Measurements from ENCODE around the gene WNT8A.

The WNT8A gene

DNA sequence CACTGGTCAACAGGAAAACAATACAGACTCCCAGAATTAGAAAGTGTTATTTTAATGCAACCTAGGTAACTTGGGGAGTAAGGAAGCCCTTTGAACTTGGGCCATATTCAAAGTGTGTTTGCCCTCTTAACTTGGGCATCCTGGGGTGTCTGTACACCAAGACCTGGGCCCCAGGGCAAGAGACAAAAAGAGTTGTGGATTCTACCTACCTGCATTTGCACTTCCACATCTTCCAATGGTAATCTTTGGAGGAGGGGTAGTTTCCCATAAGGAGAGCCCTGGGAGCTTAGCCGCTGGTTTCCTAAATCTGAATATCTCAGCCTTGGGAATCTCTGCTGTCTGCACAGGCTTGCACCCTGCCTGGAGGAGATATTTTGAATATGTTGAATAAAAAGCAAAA is 8.5 kb downstream of the WNT8A start:
- DNase-seq (ENCODE audit: low spot score): no peak

DNA sequence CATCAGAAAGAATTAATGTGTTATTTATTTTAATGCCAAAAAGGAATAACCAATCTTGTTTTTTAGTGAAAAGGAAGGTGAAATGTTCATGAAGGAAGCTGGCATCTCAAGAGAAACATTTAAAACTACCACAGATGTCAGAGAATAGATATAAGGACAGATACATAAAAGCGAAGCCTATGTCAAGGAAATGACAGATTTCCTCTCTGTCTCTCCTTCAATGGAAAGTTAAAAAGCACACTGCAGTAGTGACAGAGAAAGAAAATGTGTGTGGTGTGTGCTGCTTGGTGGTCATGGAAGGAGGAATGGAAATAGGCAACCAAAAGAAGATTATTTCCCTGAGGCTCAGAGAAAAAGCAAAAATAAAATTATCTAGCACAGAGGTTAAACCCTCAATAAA is 9.2 kb downstream of the WNT8A start:
- DNase-seq (ENCODE audit: low spot score): no peak

DNA sequence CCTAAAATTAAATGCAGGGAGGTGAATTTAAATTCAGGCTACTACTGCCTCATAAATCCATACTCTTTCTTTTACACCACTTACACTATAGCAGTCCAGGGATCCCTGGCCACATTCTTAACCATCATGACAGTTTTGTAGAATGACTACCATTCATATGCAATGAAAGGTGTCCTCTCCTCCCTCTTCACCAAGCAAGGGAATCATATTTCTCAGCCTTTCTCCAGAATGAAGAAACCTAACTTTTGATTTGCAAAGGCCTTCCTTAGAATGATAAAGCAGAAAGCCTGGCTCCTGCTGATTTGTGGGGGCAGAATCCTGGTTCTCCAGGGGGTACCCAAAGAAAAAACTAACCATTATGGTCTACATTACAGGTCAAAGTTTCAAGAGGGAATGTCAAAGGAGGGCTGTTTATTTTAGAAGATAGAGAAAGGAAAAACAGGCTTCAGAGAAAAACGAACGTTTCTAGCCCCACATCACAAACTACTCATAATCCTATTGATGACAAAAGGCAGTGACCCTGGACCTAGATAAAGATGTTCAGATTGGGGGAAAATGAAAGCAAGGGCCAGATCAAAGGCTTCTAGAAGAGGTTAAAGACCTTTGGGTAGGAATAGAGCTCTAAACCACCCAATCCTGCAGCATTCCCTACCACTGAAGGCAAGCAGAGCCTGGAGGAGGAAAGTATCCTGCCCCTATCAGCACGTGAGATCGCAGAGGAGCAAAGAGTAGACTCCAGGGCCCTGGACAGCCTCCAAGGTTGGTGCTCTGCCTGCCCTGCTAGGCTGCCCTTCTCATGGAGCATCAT is 11.5 kb downstream of the WNT8A start:
- no peak for DNase-seq (ENCODE audit: low spot score)

- no peak for DNase-seq (ENCODE audit: low spot score)
These were observed 12.5 kb downstream of the WNT8A start for GRCh38 chr5:138096363-138096762.

DNA sequence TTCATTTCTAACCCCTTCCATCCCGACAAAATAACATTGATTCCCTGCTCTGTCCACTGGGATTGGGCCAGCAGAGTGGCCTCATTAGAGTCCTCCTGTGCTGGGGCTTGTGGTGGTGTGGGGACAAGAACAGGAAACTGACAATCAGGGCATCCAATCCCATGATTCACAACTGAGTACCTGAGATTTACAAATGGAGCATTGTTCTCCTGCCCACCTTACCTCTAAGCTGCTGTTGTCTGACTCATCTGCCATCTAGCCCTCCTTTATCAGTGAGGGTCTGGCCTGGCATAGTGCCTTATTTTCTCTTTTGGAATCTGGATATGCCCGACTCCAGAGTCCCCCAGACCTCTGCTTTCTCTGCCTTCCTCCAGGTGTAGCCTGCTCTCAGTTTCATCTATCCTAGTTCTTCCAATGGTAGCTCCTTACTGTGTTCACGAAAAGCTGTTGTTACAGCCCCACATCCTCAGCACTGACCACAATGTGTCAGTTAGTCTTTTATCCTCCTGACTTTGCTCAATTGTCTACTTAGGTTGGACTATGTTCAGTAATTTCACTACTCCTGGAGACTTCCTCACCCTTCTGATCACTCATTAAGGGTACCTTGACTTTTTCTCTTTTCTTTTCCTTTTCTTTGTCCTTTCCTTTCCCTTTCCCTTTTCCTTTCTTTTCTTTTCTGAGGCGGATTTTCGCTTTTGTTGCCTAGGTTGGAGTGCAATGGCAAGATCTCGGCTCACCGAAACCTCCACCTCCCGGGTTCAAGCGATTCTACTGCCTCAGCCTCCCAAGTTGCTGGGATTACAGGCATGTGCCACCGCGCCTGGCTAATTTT is 13.4 kb downstream of the WNT8A start:
- no peak for DNase-seq (ENCODE audit: low spot score)

DNA sequence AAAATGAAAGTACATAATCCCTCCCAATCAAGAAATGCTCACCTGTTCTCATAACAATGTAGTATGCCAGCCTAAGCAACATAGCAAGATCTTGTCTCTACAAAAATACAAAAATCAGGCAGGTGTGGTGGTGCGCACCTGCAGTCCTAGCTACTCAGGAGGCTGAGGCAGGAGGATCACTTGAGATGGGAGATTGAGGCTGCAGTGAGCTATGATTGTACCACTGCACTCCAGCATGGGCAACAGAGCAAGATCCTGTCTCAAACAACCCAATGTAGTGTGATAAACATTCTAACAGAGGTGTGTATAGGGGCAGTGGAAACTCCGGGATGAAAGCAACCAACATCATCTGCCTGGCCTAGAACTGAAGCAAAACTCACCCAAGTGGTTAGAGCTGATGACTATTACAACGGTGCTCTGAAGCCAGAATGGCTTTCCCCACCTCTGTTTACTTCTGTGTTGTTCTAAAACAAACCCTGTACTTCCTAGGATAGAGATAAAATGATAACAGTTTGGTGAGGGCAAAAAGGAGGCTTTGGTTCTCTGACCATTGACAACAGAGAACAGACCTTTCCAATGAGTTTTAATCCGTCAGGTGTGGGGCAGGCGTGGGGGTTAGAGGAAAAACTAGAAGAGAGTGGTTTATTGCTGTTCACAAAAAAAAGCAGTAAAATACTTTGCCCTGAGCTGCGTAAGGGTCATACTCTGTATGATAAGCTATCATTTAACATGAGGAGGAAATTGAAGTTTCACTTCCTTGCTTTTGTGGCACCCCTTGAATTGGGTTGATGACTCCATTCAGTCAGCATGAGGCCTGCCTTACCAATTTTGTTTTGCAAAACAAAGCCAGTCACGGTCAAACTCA is 18.9 kb downstream of the WNT8A start:
- DNase-seq (ENCODE audit: low spot score): no peak

DNA sequence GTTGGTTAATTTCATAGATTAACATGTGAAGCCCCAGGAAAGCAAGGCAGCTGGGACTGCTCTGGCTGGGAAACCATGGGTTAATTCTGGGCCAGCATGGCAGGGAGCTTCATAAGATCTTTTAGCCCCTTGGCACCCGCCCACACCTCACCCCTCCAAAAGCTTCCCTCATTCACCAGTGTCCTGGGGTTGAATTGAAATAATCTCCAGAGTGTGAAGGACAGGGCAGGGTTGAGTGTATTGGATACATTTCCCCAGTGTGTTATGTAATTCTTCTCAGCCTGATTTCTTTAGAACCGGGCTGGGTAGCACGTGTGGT is 19.4 kb downstream of the WNT8A start:
- no peak for DNase-seq (ENCODE audit: low spot score)

DNA sequence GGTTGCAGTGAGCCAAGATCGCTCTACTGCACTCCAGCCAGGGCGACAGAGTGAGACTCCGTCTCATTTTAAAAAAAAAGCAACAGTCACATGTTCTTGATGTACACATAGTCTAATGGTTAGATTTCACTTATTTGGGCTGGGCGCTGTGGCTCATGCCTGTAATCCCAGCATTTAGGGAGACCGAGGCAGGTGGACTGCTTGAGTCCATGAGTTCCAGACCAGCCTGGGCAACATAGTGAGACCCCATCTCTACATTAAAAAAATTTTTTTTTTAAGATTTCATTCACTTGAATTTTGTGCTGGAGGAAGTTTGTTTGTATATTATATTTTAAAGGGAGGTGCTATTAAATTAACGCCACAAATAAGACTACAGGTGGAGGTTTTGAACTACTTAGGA is 21.9 kb downstream of the WNT8A start:
- no peak for DNase-seq (ENCODE audit: low spot score)

DNA sequence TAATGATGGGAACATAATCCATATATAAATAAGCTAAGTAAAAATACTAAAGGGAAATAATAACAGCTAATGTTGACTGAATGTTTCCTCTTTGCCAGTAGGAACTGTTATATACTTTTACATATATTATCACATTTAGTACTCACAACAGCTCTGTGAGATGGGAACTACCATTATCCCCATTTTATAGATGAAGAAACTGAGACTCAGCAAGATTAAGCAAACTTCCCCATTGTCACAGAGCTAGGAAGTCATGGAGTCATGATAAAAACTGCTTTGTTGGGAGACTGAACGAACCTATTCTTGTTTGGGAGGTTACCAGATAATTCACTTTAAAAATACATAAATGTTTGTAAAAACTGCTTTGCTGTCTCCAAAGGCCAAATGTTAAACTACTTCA is 23.4 kb downstream of the WNT8A start:
- no peak for DNase-seq (ENCODE audit: low spot score)

DNA sequence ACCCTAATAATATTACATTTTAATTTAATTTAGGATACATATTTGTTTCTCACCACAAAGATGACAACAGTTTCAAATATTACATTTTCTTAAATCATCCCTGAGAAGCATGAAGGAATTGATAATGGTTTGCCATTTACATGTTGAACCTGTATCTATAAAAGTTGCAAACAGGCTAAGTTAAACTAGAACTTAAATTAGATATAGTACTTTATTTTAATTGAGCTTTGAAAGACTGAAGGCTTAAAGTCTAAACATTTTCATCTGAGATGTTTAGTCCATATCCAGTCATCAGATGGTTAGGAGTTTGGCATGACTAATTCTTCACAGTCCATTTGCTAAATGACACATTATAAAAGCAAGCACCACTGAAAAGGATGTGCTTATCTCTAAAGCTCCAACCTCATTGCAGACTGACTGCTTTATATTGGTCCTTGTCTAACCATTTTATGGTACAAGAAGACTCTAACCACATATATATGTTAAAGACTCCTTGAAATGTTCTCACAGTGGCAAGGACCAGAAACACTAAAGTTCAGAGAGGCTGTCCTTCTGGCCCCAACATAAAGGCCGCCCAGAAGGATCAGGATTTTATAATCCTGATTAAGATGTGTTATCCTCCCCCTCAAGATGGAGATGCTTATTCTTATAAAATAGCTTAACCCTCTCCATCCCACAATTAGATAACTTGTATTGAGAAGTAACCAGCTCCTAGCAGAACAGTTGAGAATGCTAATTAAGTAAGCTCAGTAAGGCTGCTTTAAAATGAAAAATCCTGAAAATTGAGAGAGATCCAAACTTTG is 25.8 kb downstream of the WNT8A start:
- DNase-seq (ENCODE audit: low spot score): no peak

GRCh38 chr5:138110266-138110963 is 26.6 kb downstream of the WNT8A start:
- no peak for DNase-seq (ENCODE audit: low spot score)

- no peak for DNase-seq (ENCODE audit: low spot score)
These were observed 27.3 kb downstream of the WNT8A start for GRCh38 chr5:138111181-138111580.

DNA sequence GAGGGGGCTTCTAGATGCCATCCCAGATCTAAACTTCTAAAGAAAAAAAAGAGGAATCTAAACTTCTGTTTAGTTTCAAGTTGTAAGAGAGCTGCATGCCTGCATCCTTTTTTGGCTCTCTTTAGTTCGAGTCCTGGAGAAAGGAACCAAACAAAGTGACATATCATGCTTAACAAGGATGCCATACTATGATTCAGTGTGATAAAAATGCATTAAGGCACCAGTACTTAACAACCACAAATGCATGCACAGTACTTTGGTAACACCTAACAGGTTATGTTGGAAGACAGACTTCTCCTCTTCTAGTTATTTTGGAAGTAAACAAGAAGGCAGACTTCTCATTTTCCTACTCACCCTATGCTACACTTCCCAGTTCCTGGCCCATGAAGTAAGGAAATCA is 28.1 kb downstream of the WNT8A start:
- DNase-seq (ENCODE audit: low spot score): no peak

DNA sequence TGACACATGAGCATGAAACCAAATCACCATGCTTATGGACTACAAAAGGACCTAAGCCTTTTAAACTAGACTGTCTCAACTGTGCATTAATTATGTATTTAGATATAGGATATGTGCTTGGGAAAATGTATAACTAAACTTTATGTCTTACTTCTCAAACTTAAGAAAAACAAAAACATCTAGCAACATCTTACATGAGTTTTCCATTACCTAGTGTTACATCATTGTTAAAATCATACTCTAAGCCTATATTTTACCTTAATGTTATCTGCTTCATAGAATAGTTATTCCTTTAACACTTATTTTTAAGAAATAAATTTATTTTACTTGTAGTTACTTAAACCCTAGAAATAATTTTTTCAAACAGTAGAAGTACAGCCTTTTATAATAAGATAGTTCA is 31.4 kb downstream of the WNT8A start:
- DNase-seq (ENCODE audit: low spot score): no peak

DNA sequence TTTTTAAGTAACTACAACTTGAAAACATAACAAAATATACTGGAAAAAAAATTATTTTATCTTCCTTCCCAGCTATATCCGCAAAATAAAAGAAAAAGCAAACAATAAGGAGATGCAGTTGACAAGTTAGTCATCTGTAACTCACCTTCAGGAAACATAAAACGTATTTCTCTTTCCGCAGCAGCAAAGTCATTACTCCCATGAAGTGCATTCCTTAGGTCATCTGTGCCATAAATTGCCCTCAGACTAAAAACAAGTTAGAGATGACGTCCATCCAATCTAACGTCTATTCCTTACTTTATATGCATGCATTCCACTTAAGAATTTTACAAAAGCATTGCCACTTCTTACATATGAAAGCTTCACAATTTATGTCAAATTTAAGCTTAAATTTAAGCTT is 44.5 kb downstream of the WNT8A start:
- peak; percentile 69 for DNase-seq (ENCODE audit: low spot score)

GRCh38 chr5:138129347-138129746 is 45.5 kb downstream of the WNT8A start:
- DNase-seq (ENCODE audit: low spot score): no peak

DNA sequence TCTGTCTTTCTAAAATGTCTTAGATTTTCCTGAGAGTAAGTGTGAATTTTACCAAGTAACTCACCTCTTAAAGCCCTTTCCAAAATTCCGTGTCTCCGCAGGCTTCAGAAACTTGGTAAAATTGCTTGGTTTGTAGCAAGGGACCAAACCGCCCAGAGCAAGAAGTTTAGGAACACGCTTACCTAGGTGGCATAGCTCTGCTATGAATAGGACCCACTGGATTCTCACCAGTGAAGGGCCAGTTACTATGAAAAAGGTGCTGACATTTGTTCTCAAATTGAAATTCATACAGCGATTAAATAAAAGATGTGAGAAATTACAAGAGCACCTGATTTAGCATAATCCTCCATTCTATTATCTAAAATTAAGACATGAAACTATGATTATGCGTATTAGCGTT is 48.7 kb downstream of the WNT8A start:
- no peak for DNase-seq (ENCODE audit: low spot score)

DNA sequence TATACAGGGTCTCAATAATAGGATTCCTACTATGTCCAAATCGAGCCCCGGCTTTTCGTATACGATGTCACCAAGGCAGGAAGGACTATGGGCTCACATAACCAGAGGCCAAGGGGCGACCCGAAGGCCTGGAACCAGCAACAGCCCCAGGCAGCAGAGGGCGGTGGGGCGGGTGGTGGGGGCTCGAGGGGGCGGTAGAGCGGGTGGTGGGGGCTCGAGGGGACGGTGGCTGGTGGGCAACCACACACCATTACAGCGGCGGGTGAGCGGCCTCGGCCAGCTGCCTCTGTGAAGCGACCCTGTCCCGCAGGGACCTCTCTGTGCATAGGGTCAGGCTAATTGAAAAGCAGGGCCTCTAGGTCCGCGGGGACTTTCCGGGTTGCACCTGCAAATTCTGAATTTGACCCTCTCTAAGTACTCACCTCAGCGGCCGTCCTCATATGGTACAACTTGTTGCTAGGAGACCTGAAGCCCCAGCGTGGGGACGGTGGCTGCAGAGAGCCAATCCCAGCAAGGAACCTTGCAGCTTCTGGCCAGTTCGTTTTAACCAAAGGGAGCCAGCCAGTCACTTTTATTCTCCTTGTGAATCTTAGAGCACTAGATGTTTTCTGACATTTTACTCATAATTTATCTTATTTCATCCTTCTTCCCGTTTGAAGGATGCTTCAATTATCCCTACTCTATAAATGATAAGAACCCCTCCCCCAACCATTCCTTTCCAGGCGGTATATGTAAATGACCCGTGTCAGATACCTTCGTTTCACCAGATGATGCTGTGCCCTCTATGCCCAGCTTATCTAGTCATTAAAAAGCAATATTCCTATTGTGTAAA is 55.3 kb downstream of the WNT8A start, which contains the start of gene NME5:
NME5 (minus strand) TSS at position 480 of the 832 bp plus-strand sequence. CDS start 648 bp downstream, outside the sequence.
- peak; percentile 46 for DNase-seq (ENCODE audit: low spot score)

DNA sequence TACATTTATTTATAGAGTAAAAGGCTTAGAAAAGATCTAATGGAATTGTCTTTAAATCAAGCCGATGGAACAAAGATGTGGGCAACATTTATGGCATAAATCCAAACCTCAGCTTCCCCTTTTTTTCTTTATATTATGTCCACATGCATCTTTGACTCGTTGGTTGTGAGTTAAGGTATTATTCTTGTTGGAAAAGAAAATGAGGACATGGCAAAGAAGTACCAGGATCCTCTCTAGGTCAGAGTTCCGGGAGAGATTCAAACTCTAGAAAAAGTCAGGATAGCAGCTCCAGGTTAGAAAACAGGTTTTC is 55.9 kb downstream of the WNT8A start:
- no peak for DNase-seq (ENCODE audit: low spot score)

DNA sequence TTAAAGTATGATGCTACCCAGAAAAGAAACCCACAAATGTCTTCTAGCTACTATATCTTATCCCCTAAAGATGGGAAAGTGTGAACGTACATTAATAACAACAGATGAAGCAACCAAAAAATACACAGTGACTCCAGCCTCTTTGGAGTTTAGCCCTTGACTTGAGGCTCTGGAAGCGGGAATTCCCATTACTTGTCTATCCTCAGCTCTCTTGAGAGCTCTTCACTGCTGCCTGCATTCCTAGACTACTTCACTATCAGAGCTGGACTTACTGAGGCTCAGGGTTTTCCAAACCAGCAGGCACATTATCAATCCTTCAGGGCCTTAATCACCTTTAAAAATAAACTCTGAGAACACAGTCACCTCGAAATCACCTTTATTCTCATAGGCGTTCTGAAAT is 56.4 kb downstream of the WNT8A start:
- no peak for DNase-seq (ENCODE audit: low spot score)

All from kidney capillary endothelial cell (primary cell).